Breast epithelium (tissue), 3 donors: ENCODE results near the gene AATK.

Experiments used
- CTCF ChIP-seq, 3 donors: fragments of 450-650 bp; IDR thresholded peaks; one replicate each; pipeline ENCODE4 v1.5.1; 2016 to 2017; ENCODE audit warnings: antibody characterized with exemption in 3 of 3, mild to moderate bottlenecking in 3 of 3, moderate library complexity in 3 of 3
- POLR2AphosphoS5 ChIP-seq, 3 donors: sonication (generic); formaldehyde crosslinking; IDR thresholded peaks; one replicate each; pipeline ENCODE4 v1.6.1; 2017; ENCODE audit warnings: antibody characterized with exemption in 3 of 3

GRCh38 chr17:81128338-81128737 lies 37.7 kb downstream of the AATK start:
- TF ChIP-seq CTCF (IDR thresholded peaks at IDR 0.05) = no peak
- no peak for TF ChIP-seq POLR2AphosphoS5 (IDR thresholded peaks at IDR 0.05)
